Ammon's horn (tissue), 1 donor: ENCODE results near the gene MT1HL1.

Experiments
- DNase-seq: peaks from one replicate; pipeline ENCODE4 v3.0.0-alpha.2; 2016; ENCODE audit warnings: low spot score

MT1HL1 gene

DNA sequence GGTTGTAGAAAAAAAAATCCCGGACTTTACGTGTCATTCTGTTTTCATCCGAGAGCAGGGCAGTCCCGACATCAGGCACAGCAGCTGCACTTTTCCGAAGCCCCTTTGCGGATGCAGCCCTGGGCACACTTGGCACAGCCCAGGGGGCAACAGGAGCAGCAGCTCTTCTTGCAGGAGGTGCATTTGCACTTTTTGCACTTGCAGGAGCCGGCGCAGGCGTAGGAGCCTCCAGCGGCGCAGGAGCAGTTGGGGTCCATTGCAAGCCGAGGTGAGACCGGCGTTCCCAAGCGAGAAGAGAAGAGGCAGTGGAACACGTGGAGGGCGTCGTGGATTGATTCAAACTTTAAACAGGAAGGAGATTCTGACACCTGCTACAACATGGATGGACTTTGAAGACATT lies at the start of gene MT1HL1:
TSS of gene MT1HL1 (minus strand) at position 326 of the 400 bp plus-strand sequence. CDS start at position 257, 69 bp downstream.
- DNase-seq: no peak

DNA sequence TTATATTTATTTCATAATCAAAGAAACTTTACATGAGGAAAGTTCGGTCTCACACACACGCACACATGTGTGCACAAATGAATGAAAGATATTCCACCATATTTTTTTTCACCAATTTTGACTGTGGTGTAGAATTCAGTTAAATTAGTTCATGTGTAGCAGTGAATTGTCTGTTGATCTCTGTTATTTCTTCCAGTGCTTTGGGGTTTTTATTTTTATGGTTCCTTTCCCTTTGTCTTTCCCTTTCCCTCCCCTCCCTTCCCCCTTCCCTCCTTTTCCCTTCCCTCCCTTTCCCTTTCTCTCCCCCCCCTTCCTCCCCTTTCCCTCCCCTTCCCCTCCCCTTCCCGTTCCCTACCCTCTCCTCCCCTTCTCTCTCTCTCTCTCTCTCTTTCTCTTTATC lies 46.7 kb upstream of the MT1HL1 start:
- no peak for DNase-seq

DNA sequence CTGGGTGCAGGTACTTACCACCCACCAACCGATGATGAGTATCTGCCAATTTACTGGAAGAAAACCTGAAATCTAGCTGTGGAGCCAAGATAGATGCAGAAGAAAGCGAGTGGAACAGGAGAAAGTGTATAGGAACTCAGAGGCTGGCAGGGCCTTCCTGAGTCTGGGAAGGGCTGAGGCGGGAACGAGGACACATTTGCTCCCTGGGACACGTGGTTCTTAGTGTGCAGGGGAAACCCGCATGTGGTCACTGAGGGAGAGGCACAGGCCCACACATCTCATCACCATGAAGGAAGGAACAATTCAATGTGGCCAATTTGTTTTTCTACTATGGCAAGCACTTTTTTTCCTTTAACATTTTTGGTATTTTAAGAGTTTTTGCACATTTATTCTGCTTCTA lies 45.9 kb upstream of the MT1HL1 start:
- DNase-seq: no peak

DNA sequence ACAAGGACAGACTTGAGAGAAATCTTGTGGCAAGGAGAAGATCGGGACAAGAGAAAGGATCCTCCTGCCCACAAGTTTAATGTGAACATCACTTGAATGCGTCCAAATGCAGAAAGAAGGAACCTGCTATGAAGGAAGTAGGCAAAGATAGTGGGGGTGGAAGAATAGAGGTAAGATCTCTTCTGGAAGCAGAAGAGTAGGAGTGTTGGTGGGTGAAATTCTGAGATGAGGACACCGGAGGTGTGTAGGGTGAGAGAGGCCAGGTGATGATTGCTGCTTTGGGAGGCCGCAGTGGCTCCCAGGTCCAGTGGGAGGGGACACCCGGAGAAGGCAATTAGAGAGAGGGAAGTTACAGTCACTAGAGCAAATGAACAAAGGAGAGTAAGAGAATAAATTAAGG lies 44.6 kb upstream of the MT1HL1 start:
- no peak for DNase-seq

DNA sequence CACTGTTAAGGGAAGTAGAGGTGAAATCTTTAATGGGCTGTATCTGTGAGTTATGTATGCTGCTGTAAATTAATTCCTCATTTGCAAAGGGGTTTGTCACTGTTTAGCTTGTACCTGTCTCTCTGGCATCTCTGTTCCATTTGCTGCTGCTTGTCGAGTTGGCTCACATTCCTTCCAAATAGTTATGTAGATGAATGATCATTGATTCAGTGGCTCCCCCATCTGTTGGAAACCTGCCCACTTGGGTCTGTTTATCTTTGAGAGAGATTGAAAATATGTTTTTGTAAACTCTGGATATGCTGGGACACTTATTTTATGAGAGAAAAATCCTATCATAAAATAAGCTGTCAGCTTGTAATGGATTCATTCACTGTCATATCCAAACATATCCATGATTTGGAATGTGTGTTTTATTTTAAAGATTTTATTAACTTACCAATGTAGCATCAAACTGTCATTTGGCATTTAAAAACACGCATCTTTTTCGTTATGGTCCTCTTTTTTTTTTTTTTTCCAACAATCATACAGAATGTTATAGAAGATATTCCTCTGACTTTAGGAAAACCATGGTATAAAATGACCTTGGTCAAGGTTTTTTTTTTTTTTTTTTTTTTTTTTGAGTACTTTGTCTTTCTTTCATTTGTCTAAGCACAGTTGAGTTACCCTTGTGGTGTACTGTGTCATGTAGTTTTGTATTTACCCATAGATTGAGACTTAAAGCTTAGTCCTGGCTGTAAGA lies 41.2 kb upstream of the MT1HL1 start:
- no peak for DNase-seq

DNA sequence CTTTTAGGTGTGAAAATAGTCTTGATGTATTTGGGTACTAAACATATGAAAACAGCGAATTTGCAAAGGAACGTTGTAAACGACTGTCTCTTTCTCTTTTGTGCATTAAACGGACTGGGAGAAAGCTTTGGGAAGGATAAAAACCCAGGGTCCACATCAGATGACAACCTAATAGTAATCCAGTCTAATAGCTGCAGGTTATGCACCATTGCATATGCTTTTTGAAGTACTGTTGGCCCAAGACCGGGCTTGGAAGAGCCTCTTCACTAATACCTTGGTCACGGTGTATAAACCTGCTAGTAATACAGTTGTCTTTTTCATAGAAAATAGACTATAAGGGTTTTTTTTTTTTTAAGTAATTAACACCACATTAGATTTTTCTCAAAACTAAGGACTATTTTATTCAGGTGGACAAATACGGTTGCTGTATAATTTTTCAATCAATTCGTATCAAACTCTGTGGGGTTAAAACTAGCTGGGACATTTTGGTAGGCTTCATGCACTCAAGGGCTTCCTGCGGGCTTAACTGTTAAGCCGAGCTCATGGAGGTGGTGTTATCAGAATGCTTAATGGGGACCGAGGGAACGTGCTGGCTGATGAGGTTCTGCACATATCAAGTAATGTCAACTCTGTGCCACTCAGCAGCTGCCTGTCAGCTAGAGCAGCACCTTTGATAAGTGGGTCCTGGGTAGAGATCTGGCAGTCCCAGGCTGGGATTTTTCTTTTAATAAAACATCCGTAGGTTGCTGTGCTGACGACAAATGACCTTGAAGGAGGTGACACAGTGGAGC lies 39.8 kb upstream of the MT1HL1 start:
- no peak for DNase-seq

DNA sequence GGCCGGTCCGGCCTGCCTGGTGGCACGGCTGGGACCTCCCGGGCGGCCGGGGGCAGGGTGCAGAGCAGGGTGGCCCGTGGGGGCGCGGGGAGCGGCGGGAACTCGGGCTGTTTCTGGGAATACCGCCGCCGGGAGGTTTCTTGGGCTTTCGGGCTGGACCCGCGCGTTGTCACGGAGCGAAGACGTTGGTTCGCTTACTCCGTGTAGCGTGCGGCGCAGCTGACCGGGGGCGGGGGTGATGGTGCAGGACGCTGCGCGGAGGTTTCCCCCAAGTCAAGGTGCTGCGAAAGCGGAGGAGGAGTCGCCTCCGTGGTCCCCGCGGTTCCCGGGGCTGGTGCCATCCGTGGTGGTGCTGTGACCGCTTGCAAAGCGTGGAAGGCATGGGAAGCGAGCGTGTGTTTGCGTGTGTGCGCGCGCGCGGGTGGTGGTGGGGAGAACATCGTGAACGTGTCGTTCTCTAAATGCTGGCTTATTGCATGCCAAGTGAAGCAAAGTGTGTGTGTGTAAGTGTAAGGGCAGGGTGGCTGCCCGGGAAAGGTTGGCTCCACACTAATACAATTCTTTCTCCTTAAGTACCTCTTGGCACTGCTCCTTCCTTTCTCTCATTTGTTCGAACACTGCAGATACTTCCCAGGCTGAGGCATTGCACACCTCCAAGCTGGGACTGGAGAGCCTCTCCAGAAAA lies 38.8 kb upstream of the MT1HL1 start:
- DNase-seq: peak; percentile 50

DNA sequence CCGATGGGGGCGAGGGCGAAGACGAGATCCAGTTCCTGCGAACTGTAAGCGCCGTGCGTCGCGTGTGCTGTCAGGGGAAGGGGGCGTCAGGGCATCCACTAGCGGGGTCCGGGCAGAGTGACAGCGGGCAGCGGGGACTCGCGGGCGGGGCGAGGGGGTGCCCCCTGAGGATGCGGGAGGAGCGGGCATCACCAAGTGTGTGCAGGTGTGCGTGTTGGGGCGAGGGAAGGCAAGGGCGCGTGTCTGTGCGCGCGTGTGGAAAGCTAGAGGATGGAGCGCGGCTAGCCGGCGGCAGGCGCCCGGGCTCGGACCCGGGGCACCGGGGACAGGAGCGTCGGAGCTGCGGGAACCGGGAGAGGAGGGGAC lies 38.3 kb upstream of the MT1HL1 start:
- DNase-seq: no peak

DNA sequence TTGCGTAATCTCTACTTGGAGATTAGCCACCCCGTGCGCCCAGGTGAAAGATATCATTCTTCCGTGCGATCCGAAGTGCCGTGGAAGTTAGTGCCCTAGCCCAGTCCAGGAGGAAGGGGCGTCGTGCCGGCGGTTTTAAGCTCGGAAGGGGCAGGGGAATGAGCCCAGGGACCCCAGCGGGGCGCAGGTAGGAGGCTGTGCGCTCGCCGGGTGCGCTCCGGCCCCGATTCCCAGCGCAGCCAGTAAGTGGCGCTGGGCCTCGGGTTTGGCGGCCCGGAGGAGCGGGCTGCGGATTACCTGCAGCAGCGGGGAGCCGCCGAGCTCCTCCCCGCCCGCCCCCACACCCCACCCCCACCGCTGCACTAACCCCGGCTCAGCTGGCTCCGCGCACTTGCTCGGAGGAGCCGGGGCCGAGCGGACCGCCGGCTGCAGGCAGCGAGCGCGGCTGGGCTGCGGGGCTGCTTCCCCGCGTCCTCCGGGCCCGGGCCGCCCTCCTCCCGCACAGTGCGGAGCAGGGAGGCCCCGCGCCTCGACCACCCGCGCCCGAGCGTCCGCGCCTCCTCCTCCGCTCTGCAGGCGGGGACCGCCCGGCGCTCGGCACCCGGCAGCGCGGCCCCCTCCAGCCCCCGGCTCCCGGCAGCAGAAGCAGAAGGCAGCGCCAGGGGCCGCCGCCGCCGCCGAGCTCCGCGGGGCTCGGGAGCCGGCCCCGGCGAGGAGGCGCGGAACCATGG lies 37.7 kb upstream of the MT1HL1 start, which contains the start of gene RYR2:
TSS of gene RYR2 (plus strand) at position 390 of the 731 bp plus-strand sequence. CDS start at position 728, 338 bp downstream.
- DNase-seq: peak; percentile 18

DNA sequence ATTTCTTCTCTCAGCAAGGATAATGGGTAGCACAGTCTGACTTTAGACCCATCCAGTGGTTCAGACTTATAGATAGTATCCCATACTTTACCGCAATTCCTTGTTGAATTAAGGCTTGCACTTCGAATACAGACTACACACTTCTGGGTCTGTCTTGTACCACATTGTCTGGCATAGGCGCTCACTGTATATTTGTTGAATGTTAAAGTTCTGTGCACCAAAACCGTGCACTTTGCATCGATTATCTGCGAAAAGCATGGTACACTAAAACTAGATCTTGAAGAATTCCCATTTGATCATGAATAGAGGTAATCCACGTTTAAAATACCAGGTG lies 37.2 kb upstream of the MT1HL1 start:
- no peak for DNase-seq

DNA sequence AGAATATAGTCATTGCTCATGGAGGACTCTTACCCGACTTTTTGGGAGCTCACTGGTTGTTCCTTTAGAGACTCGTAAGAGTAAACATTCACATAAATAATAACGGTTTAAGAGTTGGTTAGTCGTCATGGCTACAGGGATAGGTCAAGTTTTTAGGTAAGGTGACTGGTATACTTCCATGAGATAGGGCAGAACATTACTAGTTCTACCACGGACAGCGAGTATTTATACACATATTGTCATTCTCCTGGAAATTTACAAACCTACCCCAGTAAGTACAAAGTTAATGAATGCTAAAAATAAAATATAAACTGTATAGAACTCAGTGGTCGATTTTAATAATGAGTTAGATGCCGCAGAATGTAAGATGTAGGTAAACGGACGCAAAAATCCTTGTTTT lies 36.6 kb upstream of the MT1HL1 start:
- DNase-seq: no peak

DNA sequence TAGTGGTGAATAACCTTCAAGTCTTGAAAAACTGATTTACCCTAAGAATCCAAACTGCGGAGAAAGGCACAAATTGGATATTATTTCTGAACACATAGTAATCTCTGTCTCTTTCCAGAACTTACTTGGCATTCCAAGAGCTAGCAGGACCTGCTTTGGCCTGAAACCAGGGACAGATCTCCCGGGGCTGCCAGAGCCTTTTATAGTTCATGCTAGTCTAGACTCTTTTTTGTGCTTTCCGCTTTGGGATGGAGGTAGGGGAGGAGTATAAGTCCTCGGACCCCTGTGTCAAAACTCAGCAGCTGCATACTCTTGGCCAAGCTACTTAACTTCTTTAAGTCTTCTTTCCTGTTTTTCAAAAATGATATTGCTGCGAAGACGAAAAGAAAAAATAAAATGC lies 34.0 kb upstream of the MT1HL1 start:
- no peak for DNase-seq

DNA sequence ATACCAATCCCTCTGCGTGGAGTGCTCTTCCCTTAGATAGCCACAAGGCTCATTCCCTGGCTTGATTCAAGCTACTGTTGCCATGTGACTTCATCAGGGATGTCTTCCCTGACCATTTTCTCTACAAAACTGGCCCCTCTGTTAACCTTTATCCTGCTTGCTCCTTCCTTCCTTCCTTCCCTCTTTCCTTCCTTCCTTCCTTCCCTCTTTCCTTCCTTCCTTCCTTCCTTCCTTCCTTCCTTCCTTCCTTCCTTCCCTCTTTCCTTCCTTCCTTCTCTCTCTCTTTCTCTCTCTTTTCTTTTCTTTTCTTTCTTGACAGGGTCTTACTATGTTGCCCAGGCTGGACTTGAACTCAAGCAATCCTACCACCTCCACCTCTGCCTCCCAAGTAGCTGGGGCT lies 31.5 kb upstream of the MT1HL1 start:
- no peak for DNase-seq

DNA sequence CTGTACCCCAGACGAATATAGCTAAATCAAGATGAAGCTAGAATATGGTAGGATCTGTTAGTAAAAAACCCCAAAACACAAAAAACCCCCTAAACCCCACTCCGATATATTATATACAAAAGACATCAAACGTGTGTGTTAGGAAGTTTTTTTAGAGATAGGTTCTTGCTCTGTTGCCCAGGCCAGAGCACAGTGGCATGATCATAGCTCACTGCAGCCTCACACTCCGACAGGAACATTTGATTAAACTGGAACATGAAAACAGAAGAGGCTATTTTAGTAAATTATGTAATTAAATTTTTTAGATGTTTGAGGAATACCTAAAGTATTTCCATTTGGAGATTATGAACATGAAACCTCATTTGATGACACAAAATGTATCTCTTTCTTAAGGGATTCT lies 29.6 kb upstream of the MT1HL1 start:
- no peak for DNase-seq

DNA sequence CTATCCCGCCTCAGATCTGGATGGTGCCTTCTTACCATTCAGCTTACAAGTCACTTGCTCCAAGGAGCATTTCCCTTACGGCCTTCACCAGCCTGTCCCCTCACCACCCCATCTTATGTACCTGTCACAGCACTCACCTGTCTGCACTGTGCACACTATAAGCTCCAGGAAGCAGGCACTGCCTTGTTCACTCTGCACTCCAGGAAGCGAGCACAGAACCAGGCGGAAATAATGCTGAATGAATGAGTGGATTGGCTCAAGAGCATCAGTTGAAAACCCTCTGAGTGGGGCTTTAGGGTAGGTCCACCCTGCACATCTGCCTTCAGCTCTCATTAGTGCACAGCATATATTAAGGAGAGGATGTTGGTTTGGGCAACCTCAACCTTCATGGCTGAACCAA lies 28.8 kb upstream of the MT1HL1 start:
- no peak for DNase-seq

DNA sequence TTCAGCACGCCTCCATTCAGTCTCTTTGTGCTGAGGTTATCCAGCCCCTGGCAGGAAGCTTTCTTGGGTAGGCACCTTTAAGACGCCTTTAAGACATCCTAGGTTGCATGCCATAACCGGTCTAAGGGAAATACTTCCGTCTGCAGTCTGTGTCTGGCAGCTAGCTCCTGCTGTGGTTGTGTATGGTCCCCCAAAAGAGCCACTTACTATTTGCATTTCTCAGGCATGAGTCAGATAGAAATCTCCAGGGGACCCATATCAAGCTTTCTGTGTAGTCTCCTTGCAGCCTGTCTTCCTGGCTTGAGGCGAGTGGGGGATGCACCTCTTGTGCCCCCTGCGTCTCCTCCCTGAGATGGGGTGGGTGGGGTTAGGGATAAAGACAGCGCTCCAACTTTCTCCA lies 27.8 kb upstream of the MT1HL1 start:
- DNase-seq: no peak

DNA sequence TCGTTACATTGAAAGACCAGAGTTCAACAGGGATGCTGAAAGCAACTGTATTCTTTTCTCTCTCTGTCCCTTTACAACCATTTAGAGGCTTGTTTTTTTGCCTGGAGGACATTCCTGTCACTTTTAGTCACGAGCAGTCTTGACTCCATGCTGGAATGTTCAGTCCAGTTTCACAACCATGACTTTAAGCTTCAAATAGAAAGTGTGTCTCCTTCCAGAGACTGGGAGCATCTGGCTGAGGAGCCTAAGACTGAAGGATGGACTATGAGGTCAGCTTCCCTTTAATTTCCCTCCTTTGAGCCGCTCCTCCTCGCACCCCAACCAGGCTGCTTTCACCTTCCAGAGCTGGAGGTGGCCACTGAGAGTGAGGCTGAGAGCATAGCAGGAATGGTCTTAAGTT lies 27.2 kb upstream of the MT1HL1 start:
- no peak for DNase-seq

DNA sequence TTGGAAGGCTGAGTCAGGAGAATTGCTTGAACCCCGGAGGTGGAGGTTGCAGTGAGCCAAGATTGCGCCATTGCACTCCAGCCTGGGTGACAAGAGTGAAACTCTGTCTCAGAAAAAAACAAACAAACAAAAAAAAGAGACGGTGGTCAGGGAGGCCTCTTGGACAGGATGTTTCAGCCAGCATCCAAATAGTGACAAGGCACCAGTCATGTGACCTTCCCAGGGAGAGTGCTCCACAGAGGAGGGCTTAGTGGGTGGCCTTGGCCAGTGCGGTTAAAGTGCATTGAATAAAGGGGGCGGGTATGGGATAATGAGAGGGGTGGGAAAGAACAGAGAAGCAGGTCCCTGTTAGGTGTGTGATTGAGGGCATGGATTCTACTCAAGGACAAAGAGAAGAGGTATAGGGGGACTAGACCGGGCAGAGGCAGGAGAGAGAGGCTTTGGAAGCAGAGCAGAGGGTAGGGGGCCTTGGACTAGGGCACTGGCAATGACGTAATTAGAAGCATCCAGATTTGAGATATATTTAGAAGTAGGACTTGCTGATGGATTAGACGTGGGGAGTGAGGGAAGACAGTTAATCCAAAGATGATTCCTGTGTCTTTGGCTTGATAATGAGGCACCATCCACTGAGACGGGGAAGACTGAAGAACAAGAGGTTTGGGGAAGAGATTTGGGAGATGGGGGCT lies 25.8 kb upstream of the MT1HL1 start:
- no peak for DNase-seq

DNA sequence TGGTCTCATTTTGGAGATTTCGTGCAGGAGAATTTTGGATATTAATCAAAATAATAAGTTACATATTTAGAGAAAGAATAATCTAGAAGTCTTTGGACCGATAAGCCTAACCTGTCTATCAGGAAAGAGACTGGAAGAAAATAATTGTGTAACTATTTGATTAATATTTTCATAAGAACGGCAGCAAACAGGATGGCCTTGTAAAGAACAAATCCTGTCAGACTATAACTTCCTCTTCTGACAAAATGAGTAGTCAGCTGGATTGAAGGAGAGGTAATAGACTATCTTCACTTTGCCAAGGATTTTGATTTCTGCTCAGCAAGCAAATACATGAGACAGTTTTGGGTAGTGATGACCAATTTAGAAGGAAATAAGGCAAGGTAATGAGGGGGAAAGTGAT lies 25.0 kb upstream of the MT1HL1 start:
- DNase-seq: no peak

DNA sequence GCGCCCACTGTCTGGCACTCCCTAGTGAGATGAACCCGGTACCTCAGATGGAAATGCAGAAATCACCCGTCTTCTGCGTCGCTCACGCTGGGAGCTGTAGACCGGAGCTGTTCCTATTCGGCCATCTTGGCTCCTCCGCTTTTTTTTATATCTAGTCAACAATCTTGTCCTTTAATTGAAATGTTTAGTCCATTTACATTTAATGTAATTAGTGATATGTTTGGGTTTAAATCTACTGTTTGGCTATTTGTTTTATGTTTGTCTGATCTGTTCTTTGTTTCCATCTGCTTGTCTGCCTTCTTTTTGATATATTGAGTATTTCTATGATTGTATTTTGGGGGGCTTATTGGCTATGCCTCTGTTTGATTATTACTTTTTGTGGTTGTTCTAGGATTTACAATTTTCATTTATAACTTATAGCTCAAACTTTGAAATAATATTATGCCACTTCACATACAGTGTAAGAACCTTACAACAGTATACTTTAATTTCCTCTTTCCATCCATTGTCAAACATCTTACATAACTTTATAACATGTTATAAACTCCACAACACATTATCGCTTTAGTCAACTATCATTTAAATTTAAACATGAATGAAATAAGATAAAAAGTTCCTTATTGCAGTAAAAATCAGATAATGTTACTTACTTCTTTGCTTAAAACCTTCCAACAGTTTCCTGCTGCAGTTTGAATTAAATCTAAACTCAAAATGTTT lies 21.3 kb upstream of the MT1HL1 start:
- DNase-seq: no peak

DNA sequence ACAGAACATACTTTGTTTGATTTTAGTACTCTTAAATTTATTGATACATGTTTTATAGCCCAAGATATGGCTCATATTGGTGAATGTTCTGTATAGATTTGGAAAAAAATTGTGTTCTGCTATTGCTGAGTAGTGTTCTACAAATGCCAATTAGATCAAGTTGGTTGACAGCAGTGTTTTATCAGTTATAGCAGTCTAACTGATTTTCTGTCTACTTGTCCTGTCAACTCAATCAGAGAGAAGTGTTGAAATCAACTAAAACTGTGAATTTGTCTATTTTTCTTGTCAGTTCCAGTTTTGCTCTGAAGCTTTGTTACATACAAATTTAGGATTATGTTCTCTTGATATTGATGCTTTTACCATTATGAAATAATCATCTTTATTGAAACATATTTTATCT lies 14.7 kb upstream of the MT1HL1 start:
- DNase-seq: no peak
